GM12865 (cell line): ENCODE results near the gene LRRC2.
"Not testable (repeated sequence)": the region's sequence is repeated elsewhere in the genome, so short reads cannot be mapped to it uniquely, and the experiment has no call there.

ENCODE experiments used
- DNase-seq: peaks from one replicate; pipeline ENCODE4 v3.0.0; 2010; ENCODE audit warnings: low read depth
- H3K4me3 ChIP-seq: 2 replicates; pipeline ENCODE4 v1.5.1; 2011; ENCODE audit warnings: mild to moderate bottlenecking, low read depth, low read length, control low read depth
- CTCF ChIP-seq: IDR thresholded peaks from 2 replicates; pipeline ENCODE4 v1.5.1; 2011; ENCODE audit warnings: low read length, control low read depth, low read depth, inconsistent platforms; ENCODE audit not compliant: insufficient read depth; ENCODE audit errors: missing control alignments

The LRRC2 gene

DNA sequence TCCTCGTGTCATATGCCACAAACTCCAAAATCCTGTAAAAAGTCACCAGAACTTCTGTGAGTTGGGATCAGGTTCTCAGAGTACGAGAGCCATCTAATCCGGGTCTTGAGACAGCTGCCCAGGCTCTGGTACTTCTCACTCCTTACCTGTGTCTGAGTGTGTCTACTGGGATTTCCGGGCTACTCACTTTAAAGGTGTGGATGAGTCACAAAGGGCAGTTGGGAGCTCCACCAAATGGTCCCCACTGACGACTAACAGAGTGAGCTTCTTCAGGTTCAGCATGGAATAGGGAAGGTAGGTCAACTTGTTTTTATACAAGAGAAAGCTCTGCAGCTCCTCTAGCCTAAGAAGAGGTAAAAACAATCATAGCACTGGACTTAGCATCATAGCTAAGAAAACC, 38.9 kb downstream of the LRRC2 start:
- no peak overlapping the region for H3K4me3 ChIP-seq
- DNase-seq: no peak
- no peak for TF ChIP-seq CTCF

- DNase-seq: no peak
- TF ChIP-seq CTCF: no peak
- no peak overlapping the region for H3K4me3 ChIP-seq
These were observed 41.3 kb downstream of the LRRC2 start for GRCh38 chr3:46524832-46525231.

- H3K4me3 ChIP-seq: no peak overlapping the region
- no peak for DNase-seq
- TF ChIP-seq CTCF: no peak
These were observed 42.1 kb downstream of the LRRC2 start for GRCh38 chr3:46524008-46524407.

GRCh38 chr3:46523556-46523955, 42.5 kb downstream of the LRRC2 start:
- DNase-seq: no peak
- H3K4me3 ChIP-seq: no peak overlapping the region
- TF ChIP-seq CTCF: no peak

DNA sequence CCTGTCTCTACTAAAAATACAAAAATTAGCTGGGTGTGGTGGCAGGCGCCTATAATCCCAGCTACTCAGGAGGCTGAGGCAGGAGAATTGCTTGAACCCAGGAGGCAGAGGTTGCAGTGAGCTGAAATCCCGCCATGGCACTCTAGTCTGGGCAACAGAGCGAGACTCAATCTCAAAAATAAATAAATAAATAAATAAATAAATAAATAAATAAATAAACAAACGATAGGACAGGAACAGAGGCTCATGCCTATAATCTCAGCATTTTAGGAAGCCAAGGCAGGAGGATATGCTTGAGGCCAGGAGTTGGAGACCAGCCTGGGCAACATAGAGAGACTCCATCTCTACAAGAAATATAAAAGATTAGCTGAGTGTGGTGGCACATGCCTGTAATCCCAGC, 43.9 kb downstream of the LRRC2 start:
- DNase-seq, H3K4me3 ChIP-seq: not testable (repeated sequence)

- no peak for TF ChIP-seq CTCF
- no peak for DNase-seq
- H3K4me3 ChIP-seq: no peak overlapping the region
These were observed 45.0 kb downstream of the LRRC2 start for GRCh38 chr3:46521096-46521495.

DNA sequence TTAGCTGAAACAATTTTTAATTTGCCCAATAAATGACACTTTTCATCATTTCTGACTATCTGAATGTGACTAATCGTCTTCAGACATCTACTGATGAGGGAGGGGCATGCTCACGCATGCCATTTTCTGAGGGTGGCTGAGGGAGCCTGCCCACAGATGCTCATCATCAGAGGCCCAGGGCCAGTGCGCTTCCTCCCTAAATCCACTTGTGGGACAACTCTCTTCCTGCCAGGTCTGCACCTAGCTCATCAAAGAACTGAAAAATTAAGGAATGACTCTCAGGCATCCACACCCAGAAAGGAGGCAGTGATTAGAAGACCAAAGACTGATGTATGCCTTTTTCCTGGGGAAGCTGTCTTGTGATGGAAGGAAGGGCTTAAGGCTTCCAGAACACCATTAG, 45.6 kb downstream of the LRRC2 start:
- DNase-seq: no peak
- TF ChIP-seq CTCF: no peak
- no peak overlapping the region for H3K4me3 ChIP-seq

GRCh38 chr3:46519952-46520351, 46.1 kb downstream of the LRRC2 start:
- no peak for DNase-seq
- no peak overlapping the region for H3K4me3 ChIP-seq
- TF ChIP-seq CTCF: no peak
